ENCODE data around the gene CEP95. TPM values are rescaled to one million over a fixed set of nuclear protein-coding genes. Genes with fewer than 3 reads are reported as not detected.

Gene CEP95
- total and polyA plus RNA-seq, 2 of the 13 experiments (the other 11 are each of a cell fraction or from before 2014, with no cell fraction given): 65.9 to 68.8 TPM

DNA sequence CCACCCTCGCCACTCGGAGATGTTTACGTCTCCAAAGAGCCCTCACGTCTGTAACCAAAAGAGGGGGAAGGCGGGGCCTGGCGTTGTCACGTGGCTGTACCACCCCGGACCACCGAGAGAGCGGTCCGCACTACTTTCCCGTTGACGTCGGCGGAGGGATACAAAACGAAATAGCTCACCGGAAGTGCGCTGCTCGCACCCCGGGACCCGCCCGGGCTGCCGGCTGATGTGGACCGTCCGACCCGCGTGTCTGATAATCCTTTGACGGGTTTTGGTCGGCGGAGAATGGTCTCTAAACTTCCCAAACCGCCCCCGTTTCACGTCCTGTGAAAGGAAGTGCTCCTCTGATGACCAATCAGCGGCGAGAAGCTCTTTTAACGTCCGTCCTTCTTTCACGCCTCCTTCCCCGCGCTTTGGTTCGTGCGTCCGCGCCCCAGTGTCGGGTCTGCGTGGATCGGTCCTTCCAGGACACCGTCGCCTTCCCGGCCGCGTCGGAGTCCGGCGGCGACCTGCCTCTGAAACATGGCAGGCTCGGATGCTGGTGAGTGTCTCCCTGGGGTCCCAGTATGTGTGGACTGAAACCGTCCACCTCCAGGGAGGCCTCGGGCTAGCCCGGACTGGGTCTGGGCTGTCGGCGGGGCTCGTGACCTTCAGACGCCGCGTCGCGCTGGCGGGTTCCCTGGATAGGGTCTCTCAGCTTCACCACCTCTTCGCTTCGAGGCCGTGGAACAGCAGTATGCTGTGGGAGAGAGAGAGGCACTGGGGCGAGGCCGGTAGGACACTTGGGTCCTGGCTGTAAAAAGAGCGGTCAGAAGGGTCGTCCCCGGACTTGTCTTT lies at the start of gene CEP95 (continued):
- TF ChIP-seq, protein P1, sequence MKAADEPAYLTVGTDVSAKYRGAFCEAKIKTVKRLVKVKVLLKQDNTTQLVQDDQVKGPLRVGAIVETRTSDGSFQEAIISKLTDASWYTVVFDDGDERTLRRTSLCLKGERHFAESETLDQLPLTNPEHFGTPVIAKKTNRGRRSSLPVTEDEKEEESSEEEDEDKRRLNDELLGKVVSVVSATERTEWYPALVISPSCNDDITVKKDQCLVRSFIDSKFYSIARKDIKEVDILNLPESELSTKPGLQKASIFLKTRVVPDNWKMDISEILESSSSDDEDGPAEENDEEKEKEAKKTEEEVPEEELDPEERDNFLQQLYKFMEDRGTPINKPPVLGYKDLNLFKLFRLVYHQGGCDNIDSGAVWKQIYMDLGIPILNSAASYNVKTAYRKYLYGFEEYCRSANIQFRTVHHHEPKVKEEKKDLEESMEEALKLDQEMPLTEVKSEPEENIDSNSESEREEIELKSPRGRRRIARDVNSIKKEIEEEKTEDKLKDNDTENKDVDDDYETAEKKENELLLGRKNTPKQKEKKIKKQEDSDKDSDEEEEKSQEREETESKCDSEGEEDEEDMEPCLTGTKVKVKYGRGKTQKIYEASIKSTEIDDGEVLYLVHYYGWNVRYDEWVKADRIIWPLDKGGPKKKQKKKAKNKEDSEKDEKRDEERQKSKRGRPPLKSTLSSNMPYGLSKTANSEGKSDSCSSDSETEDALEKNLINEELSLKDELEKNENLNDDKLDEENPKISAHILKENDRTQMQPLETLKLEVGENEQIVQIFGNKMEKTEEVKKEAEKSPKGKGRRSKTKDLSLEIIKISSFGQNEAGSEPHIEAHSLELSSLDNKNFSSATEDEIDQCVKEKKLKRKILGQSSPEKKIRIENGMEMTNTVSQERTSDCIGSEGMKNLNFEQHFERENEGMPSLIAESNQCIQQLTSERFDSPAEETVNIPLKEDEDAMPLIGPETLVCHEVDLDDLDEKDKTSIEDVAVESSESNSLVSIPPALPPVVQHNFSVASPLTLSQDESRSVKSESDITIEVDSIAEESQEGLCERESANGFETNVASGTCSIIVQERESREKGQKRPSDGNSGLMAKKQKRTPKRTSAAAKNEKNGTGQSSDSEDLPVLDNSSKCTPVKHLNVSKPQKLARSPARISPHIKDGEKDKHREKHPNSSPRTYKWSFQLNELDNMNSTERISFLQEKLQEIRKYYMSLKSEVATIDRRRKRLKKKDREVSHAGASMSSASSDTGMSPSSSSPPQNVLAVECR (CRISPR knock-in tag; IDR thresholded peaks at IDR 0.05; ENCODE audit: borderline replicate concordance): peak; percentile 98
- TF ChIP-seq, protein P2, sequence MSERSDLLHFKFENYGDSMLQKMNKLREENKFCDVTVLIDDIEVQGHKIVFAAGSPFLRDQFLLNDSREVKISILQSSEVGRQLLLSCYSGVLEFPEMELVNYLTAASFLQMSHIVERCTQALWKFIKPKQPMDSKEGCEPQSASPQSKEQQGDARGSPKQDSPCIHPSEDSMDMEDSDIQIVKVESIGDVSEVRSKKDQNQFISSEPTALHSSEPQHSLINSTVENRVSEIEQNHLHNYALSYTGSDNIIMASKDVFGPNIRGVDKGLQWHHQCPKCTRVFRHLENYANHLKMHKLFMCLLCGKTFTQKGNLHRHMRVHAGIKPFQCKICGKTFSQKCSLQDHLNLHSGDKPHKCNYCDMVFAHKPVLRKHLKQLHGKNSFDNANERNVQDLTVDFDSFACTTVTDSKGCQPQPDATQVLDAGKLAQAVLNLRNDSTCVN (CRISPR knock-in tag; IDR thresholded peaks at IDR 0.05; ENCODE audit: borderline replicate concordance): peak; percentile 68; the same call in 1 of the 2 replicates
- TF ChIP-seq, protein P3, sequence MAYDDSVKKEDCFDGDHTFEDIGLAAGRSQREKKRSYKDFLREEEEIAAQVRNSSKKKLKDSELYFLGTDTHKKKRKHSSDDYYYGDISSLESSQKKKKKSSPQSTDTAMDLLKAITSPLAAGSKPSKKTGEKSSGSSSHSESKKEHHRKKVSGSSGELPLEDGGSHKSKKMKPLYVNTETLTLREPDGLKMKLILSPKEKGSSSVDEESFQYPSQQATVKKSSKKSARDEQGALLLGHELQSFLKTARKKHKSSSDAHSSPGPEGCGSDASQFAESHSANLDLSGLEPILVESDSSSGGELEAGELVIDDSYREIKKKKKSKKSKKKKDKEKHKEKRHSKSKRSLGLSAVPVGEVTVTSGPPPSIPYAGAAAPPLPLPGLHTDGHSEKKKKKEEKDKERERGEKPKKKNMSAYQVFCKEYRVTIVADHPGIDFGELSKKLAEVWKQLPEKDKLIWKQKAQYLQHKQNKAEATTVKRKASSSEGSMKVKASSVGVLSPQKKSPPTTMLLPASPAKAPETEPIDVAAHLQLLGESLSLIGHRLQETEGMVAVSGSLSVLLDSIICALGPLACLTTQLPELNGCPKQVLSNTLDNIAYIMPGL (CRISPR knock-in tag; IDR thresholded peaks at IDR 0.05; ENCODE audit: borderline replicate concordance in 1 of 2, low read depth in 1 of 2): peak; percentile 92
- TF ChIP-seq HOXA7 (CRISPR knock-in tag; IDR thresholded peaks at IDR 0.05) (no peak; the same call in 1 of the 2 replicates), ZNF703 (CRISPR knock-in tag; IDR thresholded peaks at IDR 0.05; ENCODE audit: borderline replicate concordance) (0 out of 2 replicates have a peak, but pooled peaks have one; percentile 18)
- TF ChIP-seq, protein P4, sequence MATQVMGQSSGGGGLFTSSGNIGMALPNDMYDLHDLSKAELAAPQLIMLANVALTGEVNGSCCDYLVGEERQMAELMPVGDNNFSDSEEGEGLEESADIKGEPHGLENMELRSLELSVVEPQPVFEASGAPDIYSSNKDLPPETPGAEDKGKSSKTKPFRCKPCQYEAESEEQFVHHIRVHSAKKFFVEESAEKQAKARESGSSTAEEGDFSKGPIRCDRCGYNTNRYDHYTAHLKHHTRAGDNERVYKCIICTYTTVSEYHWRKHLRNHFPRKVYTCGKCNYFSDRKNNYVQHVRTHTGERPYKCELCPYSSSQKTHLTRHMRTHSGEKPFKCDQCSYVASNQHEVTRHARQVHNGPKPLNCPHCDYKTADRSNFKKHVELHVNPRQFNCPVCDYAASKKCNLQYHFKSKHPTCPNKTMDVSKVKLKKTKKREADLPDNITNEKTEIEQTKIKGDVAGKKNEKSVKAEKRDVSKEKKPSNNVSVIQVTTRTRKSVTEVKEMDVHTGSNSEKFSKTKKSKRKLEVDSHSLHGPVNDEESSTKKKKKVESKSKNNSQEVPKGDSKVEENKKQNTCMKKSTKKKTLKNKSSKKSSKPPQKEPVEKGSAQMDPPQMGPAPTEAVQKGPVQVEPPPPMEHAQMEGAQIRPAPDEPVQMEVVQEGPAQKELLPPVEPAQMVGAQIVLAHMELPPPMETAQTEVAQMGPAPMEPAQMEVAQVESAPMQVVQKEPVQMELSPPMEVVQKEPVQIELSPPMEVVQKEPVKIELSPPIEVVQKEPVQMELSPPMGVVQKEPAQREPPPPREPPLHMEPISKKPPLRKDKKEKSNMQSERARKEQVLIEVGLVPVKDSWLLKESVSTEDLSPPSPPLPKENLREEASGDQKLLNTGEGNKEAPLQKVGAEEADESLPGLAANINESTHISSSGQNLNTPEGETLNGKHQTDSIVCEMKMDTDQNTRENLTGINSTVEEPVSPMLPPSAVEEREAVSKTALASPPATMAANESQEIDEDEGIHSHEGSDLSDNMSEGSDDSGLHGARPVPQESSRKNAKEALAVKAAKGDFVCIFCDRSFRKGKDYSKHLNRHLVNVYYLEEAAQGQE (IDR thresholded peaks at IDR 0.05; ENCODE audit: borderline replicate concordance in 1 of 2, low read depth in 1 of 2, low read length in 2 of 2): no peak; a peak in 1 of 4 replicates
- TF ChIP-seq, protein P5, sequence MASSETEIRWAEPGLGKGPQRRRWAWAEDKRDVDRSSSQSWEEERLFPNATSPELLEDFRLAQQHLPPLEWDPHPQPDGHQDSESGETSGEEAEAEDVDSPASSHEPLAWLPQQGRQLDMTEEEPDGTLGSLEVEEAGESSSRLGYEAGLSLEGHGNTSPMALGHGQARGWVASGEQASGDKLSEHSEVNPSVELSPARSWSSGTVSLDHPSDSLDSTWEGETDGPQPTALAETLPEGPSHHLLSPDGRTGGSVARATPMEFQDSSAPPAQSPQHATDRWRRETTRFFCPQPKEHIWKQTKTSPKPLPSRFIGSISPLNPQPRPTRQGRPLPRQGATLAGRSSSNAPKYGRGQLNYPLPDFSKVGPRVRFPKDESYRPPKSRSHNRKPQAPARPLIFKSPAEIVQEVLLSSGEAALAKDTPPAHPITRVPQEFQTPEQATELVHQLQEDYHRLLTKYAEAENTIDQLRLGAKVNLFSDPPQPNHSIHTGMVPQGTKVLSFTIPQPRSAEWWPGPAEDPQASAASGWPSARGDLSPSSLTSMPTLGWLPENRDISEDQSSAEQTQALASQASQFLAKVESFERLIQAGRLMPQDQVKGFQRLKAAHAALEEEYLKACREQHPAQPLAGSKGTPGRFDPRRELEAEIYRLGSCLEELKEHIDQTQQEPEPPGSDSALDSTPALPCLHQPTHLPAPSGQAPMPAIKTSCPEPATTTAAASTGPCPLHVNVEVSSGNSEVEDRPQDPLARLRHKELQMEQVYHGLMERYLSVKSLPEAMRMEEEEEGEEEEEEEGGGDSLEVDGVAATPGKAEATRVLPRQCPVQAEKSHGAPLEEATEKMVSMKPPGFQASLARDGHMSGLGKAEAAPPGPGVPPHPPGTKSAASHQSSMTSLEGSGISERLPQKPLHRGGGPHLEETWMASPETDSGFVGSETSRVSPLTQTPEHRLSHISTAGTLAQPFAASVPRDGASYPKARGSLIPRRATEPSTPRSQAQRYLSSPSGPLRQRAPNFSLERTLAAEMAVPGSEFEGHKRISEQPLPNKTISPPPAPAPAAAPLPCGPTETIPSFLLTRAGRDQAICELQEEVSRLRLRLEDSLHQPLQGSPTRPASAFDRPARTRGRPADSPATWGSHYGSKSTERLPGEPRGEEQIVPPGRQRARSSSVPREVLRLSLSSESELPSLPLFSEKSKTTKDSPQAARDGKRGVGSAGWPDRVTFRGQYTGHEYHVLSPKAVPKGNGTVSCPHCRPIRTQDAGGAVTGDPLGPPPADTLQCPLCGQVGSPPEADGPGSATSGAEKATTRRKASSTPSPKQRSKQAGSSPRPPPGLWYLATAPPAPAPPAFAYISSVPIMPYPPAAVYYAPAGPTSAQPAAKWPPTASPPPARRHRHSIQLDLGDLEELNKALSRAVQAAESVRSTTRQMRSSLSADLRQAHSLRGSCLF (CRISPR knock-in tag; IDR thresholded peaks at IDR 0.05; ENCODE audit: borderline replicate concordance): peak; percentile 47; the same call in 1 of the 2 replicates

All from HepG2 (cell line).